HepG2 (cell line): ENCODE data around the gene CIAO2B. TPM values are rescaled to one million over a fixed set of nuclear protein-coding genes. Genes with fewer than 3 reads are reported as not detected.

ENCODE experiments used
- GPBP1L1 ChIP-seq: sonication (generic); formaldehyde crosslinking; IDR thresholded peaks from 2 replicates; pipeline ENCODE4 v1.5.0; 2020; ENCODE audit warnings: mild to moderate bottlenecking, missing genetic modification reagents
- LCORL ChIP-seq, 2 experiments: fragments of 450-650 bp in 1 of 2; sonication (generic) in 1 of 2; formaldehyde crosslinking in 1 of 2; IDR thresholded peaks; 2 replicates each; pipeline versions ENCODE4 v1.5.0 to v1.6.1; 2017 to 2020; ENCODE audit warnings: antibody characterized with exemption in 1 of 2, missing genetic modification reagents in 1 of 2
- MED1 ChIP-seq: sonication (generic); formaldehyde crosslinking; IDR thresholded peaks from 2 replicates; pipeline ENCODE4 v1.4.0; 2020; ENCODE audit warnings: missing genetic modification reagents
- MYC ChIP-seq: sonication (generic); formaldehyde crosslinking; IDR thresholded peaks from 2 replicates; pipeline ENCODE4 v1.9.0; 2021; ENCODE audit warnings: missing genetic modification reagents, borderline replicate concordance
- NFATC3 ChIP-seq: sonication (generic); formaldehyde crosslinking; IDR thresholded peaks from 2 replicates; pipeline ENCODE4 v1.5.1; 2020; ENCODE audit warnings: mild to moderate bottlenecking, missing genetic modification reagents
- RARG ChIP-seq: sonication (generic); formaldehyde crosslinking; IDR thresholded peaks from 2 replicates; pipeline ENCODE4 v1.4.0; 2020; ENCODE audit warnings: low read depth, mild to moderate bottlenecking, missing genetic modification reagents
- RFX3 ChIP-seq: IDR thresholded peaks from 2 replicates; pipeline ENCODE4 v1.6.1; 2016; ENCODE audit warnings: missing biosample characterization, missing genetic modification reagents
- RFX5 ChIP-seq: IDR thresholded peaks from 2 replicates; pipeline ENCODE4 v1.6.1; 2011; ENCODE audit warnings: low read depth, low read length, improper control_type of control experiment
- RXRB ChIP-seq: IDR thresholded peaks from 2 replicates; pipeline ENCODE4 v1.6.1; 2016; ENCODE audit warnings: borderline replicate concordance, missing genetic modification reagents, missing compliant biosample characterization
- SMAD3 ChIP-seq: sonication (generic); formaldehyde crosslinking; IDR thresholded peaks from 2 replicates; pipeline ENCODE4 v1.4.0; 2020; ENCODE audit warnings: missing genetic modification reagents
- STAT6 ChIP-seq: sonication (generic); formaldehyde crosslinking; IDR thresholded peaks from 2 replicates; pipeline ENCODE4 v1.4.0; 2020; ENCODE audit warnings: missing genetic modification reagents, mild to moderate bottlenecking, borderline replicate concordance
- ZFP91 ChIP-seq: sonication (generic); formaldehyde crosslinking; IDR thresholded peaks from 2 replicates; pipeline ENCODE4 v1.9.0; 2022; ENCODE audit warnings: missing genetic modification reagents, mild to moderate bottlenecking, borderline replicate concordance
- ZIK1 ChIP-seq: sonication (generic); formaldehyde crosslinking; IDR thresholded peaks from 2 replicates; pipeline ENCODE4 v1.5.0; 2020; ENCODE audit warnings: mild to moderate bottlenecking, low read depth, missing genetic modification reagents, borderline replicate concordance
- ZNF260 ChIP-seq: sonication (generic); formaldehyde crosslinking; IDR thresholded peaks from 2 replicates; pipeline ENCODE4 v1.4.0; 2020; ENCODE audit warnings: missing genetic modification reagents, low read depth, mild to moderate bottlenecking, borderline replicate concordance
- ZNF317 ChIP-seq: sonication (generic); formaldehyde crosslinking; IDR thresholded peaks from 2 replicates; pipeline ENCODE4 v1.5.0; 2020; ENCODE audit warnings: mild to moderate bottlenecking, missing genetic modification reagents
- ZNF432 ChIP-seq: sonication (generic); formaldehyde crosslinking; IDR thresholded peaks from 2 replicates; pipeline ENCODE4 v1.5.0; 2020; ENCODE audit warnings: missing genetic modification reagents, mild to moderate bottlenecking, borderline replicate concordance
- ZNF513 ChIP-seq: sonication (generic); formaldehyde crosslinking; conservative IDR thresholded peaks from 2 replicates; pipeline ENCODE4 v1.5.0; 2020; ENCODE audit warnings: missing genetic modification reagents
- ZNF550 ChIP-seq: sonication (generic); formaldehyde crosslinking; IDR thresholded peaks from 2 replicates; pipeline ENCODE4 v1.4.0; 2020; ENCODE audit warnings: mild to moderate bottlenecking, missing genetic modification reagents, borderline replicate concordance
- ZNF883 ChIP-seq: sonication (generic); formaldehyde crosslinking; IDR thresholded peaks from 2 replicates; pipeline ENCODE4 v1.5.1; 2020; ENCODE audit warnings: mild to moderate bottlenecking, missing genetic modification reagents; ENCODE audit errors: not compliant biosample characterization
- polyA plus RNA-seq, 8 experiments: library from polyadenylated mRNA; depleted of rRNA in 3 of 8; stranded (reverse) in 7 of 8; unstranded in 1 of 8; fragments of >200 nt; fragmentation: Illumina TruSeq in 4 of 8; extraction: Trizol in 4 of 8; gene quantifications; 2 replicates each; pipeline versions ENCODE4 v1.2.1 to v1.2.3, GENCODE V29; 2011 to 2016; ENCODE audit warnings: low read depth in 4 of 8, missing spikeins in 1 of 8, mixed read lengths in 1 of 8; ENCODE audit not compliant: insufficient read depth in 1 of 8
- total RNA-seq, 5 experiments: library from RNA; depleted of rRNA; stranded (reverse); fragments of >200 nt; fragmentation: Illumina TruSeq; extraction: Trizol; gene quantifications; 2 replicates each; pipeline ENCODE4 v1.2.3, GENCODE V29; 2016; ENCODE audit warnings: low read depth in 1 of 5

Gene CIAO2B
- total and polyA plus RNA-seq, 2 of the 13 experiments (the other 11 are each of a cell fraction or from before 2014, with no cell fraction given), result 157 to 293 TPM

- TF ChIP-seq STAT6 (CRISPR knock-in tag) (0 out of 2 replicates have a peak, but pooled peaks have one; percentile 53), RARG (0 out of 2 replicates have a peak, but pooled peaks have one; percentile 75), NFATC3 (CRISPR knock-in tag) (no peak), ZNF317 (CRISPR knock-in tag) (no peak), ZNF432 (CRISPR knock-in tag) (no peak), RXRB (peak; percentile 68; the same call in 1 of the 2 replicates), RFX3 (CRISPR knock-in tag) (no peak), ZIK1 (CRISPR knock-in tag) (no peak), ZFP91 (peak; percentile 61; the same call in 1 of the 2 replicates), ZNF883 (peak; percentile 81), LCORL (IDR thresholded peaks at IDR 0.05) (no peak), LCORL (CRISPR knock-in tag; IDR thresholded peaks at IDR 0.05) (peak; percentile 56), ZNF550 (CRISPR knock-in tag) (no peak), MYC (CRISPR knock-in tag) (peak; percentile 54; the same call in 1 of the 2 replicates), ZNF513 (no peak), RFX5 (no peak), MED1 (peak; percentile 41; the same call in 1 of the 2 replicates), GPBP1L1 (CRISPR knock-in tag) (no peak), ZNF260 (no peak), SMAD3 (CRISPR knock-in tag) (peak; percentile 42; the same call in 1 of the 2 replicates)
Observed at GRCh38 chr16:66961065-66961744, 27.0 kb upstream of the CIAO2B start, which contains the start of gene CES3 (continued).
